SU-DHL-6 (cell line): ENCODE results near the gene TBC1D9B.

Experiments used
- CTCF ChIP-seq: fragments of 200-600 bp; sonication (generic); IDR thresholded peaks from one replicate; pipeline ENCODE4 v1.5.1; 2017; ENCODE audit warnings: antibody characterized with exemption, mild to moderate bottlenecking, low read length, moderate library complexity; ENCODE audit not compliant: insufficient read depth, poor library complexity, severe bottlenecking
- EZH2phosphoT487 ChIP-seq: fragments of 200-600 bp; sonication (generic), shearing (Covaris generic); conservative IDR thresholded peaks from 2 replicates; pipeline ENCODE4 v1.6.1; 2018; ENCODE audit warnings: mild to moderate bottlenecking, antibody characterized with exemption, low read length, moderate library complexity, mixed read lengths

- no peak for TF ChIP-seq CTCF
- TF ChIP-seq EZH2phosphoT487 = no peak
Observed at GRCh38 chr5:179860301-179860700, 47.4 kb downstream of the TBC1D9B start.
